Upper lobe of right lung (tissue), 1 donor: ENCODE results near the gene DMRTA2. TPM values are rescaled to one million over a fixed set of nuclear protein-coding genes. Genes with fewer than 3 reads are reported as not detected.
"Not testable (repeated sequence)": the region's sequence is repeated elsewhere in the genome, so short reads cannot be mapped to it uniquely, and the experiment has no call there.

Experiments used
- ATAC-seq: fragments of 200-7000 bp; cut with Tn5 transposase; one replicate; pipeline ENCODE4 v1.9.1; 2020; ENCODE audit warnings: mild to moderate bottlenecking, moderate library complexity
- DNase-seq: peaks from one replicate; pipeline ENCODE4 v3.0.0-alpha.2; 2020
- H3K27ac ChIP-seq: fragments of 200-600 bp; one replicate; pipeline ENCODE4 v1.8.0; 2022
- H3K27me3 ChIP-seq: fragments of 200-600 bp; one replicate; pipeline ENCODE4 v1.8.0; 2022; ENCODE audit warnings: mild to moderate bottlenecking
- H3K36me3 ChIP-seq: fragments of 200-600 bp; one replicate; pipeline ENCODE4 v1.8.0; 2022
- H3K4me1 ChIP-seq: fragments of 200-600 bp; one replicate; pipeline ENCODE4 v1.8.0; 2022
- H3K4me3 ChIP-seq: fragments of 200-600 bp; one replicate; pipeline ENCODE4 v1.8.0; 2022; ENCODE audit warnings: mild to moderate bottlenecking
- H3K9me3 ChIP-seq: fragments of 200-600 bp; one replicate; pipeline ENCODE4 v1.8.0; 2022
- intact Hi-C: fragments of 100-400 bp; cut with DNase I; formaldehyde crosslinking; loops from one replicate; pipeline ENCODE4 v1.11.0; 2022
- total RNA-seq: library from RNA; stranded (reverse); fragmentation: NEBNext Ultra II Directional; extraction: Animal tissue kit (Norgen Biotek cat#: 25700); gene quantifications from one replicate; pipeline ENCODE4 v1.2.1, GENCODE V29; 2021
- TF ChIP-seq, protein P1 (sequence below): fragments of 200-600 bp; IDR thresholded peaks from one replicate; pipeline ENCODE4 v1.8.0; 2022; ENCODE audit warnings: antibody characterized with exemption
- donor health status: DM: no; HTN: yes; CAD: no; lungs with severe emphysema.

DMRTA2 gene
- total RNA-seq, 1 donor from 2014 or later: not detected

DNA sequence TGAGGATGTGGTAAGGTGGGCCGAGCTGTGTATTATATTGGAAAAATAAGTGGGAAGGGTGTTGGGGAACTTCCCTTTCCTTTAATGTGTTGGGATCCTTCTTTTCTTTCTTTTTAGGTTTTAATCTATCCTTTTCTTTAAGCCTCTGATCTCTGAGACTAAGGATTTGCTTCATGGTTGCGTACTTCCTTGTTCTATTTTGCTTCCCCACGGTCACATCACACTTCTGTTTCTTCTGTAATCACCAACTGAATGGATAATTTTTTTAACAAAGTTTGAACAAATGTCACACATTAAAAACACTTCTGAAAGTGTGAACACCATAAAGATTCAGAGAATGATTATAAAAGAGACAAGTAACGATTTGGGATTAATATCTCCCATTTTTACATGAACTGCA lies 17.4 kb downstream of the DMRTA2 start:
- H3K27me3 ChIP-seq: peaks cover 23% of the 10 kb centered on the region
- no peak overlapping the region for H3K27ac ChIP-seq
- intact Hi-C loops: no loop called here
- no peaks in the 10 kb centered on the region for H3K4me1 ChIP-seq
- TF ChIP-seq, protein P1, sequence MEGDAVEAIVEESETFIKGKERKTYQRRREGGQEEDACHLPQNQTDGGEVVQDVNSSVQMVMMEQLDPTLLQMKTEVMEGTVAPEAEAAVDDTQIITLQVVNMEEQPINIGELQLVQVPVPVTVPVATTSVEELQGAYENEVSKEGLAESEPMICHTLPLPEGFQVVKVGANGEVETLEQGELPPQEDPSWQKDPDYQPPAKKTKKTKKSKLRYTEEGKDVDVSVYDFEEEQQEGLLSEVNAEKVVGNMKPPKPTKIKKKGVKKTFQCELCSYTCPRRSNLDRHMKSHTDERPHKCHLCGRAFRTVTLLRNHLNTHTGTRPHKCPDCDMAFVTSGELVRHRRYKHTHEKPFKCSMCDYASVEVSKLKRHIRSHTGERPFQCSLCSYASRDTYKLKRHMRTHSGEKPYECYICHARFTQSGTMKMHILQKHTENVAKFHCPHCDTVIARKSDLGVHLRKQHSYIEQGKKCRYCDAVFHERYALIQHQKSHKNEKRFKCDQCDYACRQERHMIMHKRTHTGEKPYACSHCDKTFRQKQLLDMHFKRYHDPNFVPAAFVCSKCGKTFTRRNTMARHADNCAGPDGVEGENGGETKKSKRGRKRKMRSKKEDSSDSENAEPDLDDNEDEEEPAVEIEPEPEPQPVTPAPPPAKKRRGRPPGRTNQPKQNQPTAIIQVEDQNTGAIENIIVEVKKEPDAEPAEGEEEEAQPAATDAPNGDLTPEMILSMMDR: no peak
- H3K36me3 ChIP-seq: no peaks in the 10 kb centered on the region
- DNase-seq (no peak), ATAC-seq (no peak)
- H3K4me3 ChIP-seq: no peak overlapping the region
- H3K9me3 ChIP-seq: no peaks in the 10 kb centered on the region

DNA sequence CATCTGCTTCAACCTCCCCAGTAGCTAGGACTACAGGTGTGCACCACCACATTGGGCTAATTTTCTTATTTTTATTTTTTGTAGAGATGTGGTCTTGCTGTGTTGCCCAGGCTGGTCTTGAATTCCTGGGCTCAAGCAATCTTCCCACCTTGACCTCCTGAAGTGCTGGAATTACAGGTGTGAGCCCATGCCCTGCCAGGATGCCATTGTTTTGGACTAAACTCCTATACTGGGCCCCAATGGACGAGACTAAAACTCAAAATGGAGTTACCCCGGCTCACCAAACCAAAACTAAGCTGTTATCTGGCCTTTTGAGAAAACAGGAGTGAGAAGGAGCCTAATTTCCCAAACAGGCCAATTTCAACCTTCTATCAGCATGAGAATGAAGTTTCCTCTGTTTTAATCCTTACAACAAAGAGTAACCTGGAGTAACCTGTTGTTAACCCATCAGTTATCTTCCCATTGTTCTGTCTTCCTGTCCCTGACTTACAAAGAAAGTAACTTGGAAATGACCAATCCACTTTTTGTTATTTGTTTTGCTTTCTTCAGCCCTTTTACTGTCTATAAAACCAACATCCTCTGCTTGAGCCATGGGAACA lies 29.6 kb downstream of the DMRTA2 start:
- H3K4me3 ChIP-seq: no peak overlapping the region
- ATAC-seq: no peak
- TF ChIP-seq, protein P1: no peak
- H3K27ac ChIP-seq: no peak overlapping the region
- H3K4me1 ChIP-seq: no peaks in the 10 kb centered on the region
- no peaks in the 10 kb centered on the region for H3K27me3 ChIP-seq
- no peaks in the 10 kb centered on the region for H3K36me3 ChIP-seq
- no peaks in the 10 kb centered on the region for H3K9me3 ChIP-seq
- intact Hi-C loops: no loop called here
- DNase-seq: no peak

DNA sequence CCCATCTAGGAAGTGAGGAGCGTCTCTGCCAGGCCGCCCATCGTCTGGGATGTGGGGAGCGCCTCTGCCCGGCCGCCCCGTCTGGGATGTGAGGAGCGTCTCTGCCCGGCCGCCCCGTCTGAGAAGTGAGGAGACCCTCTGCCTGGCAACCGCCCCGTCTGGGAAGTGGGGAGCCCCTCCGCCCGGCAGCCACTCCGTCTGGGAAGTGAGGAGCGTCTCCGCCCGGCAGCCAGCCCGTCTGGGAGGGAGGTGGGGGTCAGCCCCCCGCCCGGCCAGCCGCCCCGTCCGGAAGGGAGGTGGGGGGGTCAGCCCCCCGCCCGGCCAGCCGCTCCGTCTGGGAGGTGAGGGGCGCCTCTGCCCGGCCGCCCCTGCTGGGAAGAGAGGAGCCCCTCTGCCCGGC lies 41.7 kb downstream of the DMRTA2 start:
- H3K9me3 ChIP-seq, H3K36me3 ChIP-seq, intact Hi-C loops, H3K4me3 ChIP-seq, H3K4me1 ChIP-seq, H3K27ac ChIP-seq, DNase-seq, H3K27me3 ChIP-seq, ATAC-seq: not testable (repeated sequence)

DNA sequence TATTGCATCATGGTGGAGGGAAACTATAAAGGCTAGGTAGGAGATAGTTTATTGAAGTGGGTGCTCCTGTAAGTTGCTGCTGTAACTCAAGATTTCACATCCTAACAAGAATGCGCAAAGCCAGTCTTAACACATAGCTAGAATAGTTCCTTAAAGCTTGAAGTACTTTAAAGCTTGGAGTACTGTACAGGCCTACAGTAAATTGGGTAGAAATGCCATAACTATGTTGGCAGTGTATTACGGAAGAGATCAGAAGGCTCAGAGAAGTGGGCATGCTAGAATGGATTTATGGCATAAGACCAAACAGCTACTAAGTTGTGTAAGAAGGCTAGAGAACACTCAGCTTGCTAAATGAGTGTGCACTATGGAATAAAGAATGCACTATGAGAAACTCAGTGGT lies 44.5 kb downstream of the DMRTA2 start:
- Histone ChIP-seq H3K4me1 (no peaks in the 10 kb centered on the region), H3K9me3 (no peaks in the 10 kb centered on the region), H3K4me3 (no peak overlapping the region), H3K27me3 (no peaks in the 10 kb centered on the region), H3K27ac (no peak overlapping the region), H3K36me3 (no peaks in the 10 kb centered on the region)
- intact Hi-C loops: no loop called here
- DNase-seq: no peak
- peak; percentile 97 for ATAC-seq
- TF ChIP-seq, protein P1: no peak

GRCh38 chr1:50373532-50373931 lies 49.7 kb downstream of the DMRTA2 start:
- no peaks in the 10 kb centered on the region for H3K4me1 ChIP-seq
- DNase-seq (no peak), ATAC-seq (peak; percentile 57)
- H3K36me3 ChIP-seq: no peaks in the 10 kb centered on the region
- H3K4me3 ChIP-seq: no peak overlapping the region
- TF ChIP-seq, protein P1: no peak
- H3K9me3 ChIP-seq: no peaks in the 10 kb centered on the region
- no peak overlapping the region for H3K27ac ChIP-seq
- H3K27me3 ChIP-seq: peaks cover 8% of the 10 kb centered on the region
- intact Hi-C loops: no loop called here

DNA sequence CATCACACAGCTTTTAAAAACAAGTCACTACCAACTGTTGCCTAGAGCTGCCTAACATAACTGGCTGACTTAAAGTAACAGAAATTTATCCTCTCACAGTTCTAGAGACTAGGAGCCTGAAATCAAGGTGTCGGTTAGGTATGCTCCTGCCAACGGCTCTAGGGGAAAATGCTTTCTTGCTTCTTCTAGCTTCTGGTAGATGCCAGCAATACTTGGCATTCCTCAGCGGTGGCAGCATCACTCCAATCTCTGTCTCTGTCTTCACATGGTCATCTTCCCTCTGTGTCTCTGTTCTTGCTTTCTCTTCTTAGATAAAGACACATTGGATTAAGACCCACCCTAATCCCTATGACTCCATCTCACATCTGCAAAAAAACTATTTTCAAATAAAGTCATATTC lies 51.5 kb downstream of the DMRTA2 start:
- intact Hi-C loops: no loop called here
- H3K27ac ChIP-seq: no peak overlapping the region

More for the DNA sequence above, 51.5 kb downstream of the DMRTA2 start:
- TF ChIP-seq, protein P1: no peak
- peaks cover 22% of the 10 kb centered on the region for H3K27me3 ChIP-seq
- no peak for ATAC-seq
- H3K9me3 ChIP-seq: no peaks in the 10 kb centered on the region
- DNase-seq: no peak
- H3K36me3 ChIP-seq: no peaks in the 10 kb centered on the region
- H3K4me1 ChIP-seq: no peaks in the 10 kb centered on the region
- no peak overlapping the region for H3K4me3 ChIP-seq
